SK-N-SH (cell line): ENCODE measurements around the gene SULT1C2.
"Not testable (repeated sequence)": the region's sequence is repeated elsewhere in the genome, so short reads cannot be mapped to it uniquely, and the experiment has no call there.

Experiments used
- CTCF ChIP-seq: fragments of 200-600 bp; sonication (generic); IDR thresholded peaks from 2 replicates; pipeline ENCODE4 v1.6.1; 2017; ENCODE audit warnings: antibody characterized with exemption, mild to moderate bottlenecking, moderate library complexity
- FOSL2 ChIP-seq: IDR thresholded peaks from 2 replicates; pipeline ENCODE4 v1.4.0; 2012; ENCODE audit warnings: low read depth, mild to moderate bottlenecking, moderate library complexity, borderline replicate concordance
- FOXM1 ChIP-seq: IDR thresholded peaks from 2 replicates; pipeline ENCODE4 v1.4.0; 2012; ENCODE audit warnings: low read depth, mild to moderate bottlenecking
- GATA2 ChIP-seq: sonication (generic); formaldehyde crosslinking; IDR thresholded peaks from 2 replicates; pipeline ENCODE4 v1.5.0; 2020; ENCODE audit warnings: mild to moderate bottlenecking, missing genetic modification reagents
- MXI1 ChIP-seq: IDR thresholded peaks from 2 replicates; pipeline ENCODE4 v1.6.1; 2012; ENCODE audit warnings: mild to moderate bottlenecking, low read depth, low read length, improper control_type of control experiment
- PBX3 ChIP-seq: IDR thresholded peaks from 2 replicates; pipeline ENCODE4; 2012
- POLR2AphosphoS5 ChIP-seq: IDR thresholded peaks from 2 replicates; pipeline ENCODE4 v1.6.1; 2012; ENCODE audit warnings: low read depth, low read length
- RCOR1 ChIP-seq: fragments of 150-350 bp; IDR thresholded peaks from 2 replicates; pipeline ENCODE4 v1.6.1; 2017; ENCODE audit warnings: antibody characterized with exemption, low read length
- RFX5 ChIP-seq: IDR thresholded peaks from 2 replicates; pipeline ENCODE4 v1.6.1; 2012; ENCODE audit warnings: mild to moderate bottlenecking, improper control_type of control experiment, low read length
- TAF1 ChIP-seq: IDR thresholded peaks from 2 replicates; pipeline ENCODE4 v1.6.1; 2012; ENCODE audit warnings: low read depth, mild to moderate bottlenecking, low read length, moderate library complexity, borderline replicate concordance
- ZBTB33 ChIP-seq: IDR thresholded peaks from 2 replicates; pipeline ENCODE4 v1.4.0; 2012; ENCODE audit warnings: low read depth, borderline replicate concordance

GRCh38 chr2:108359336-108359735, 70.6 kb downstream of the SULT1C2 start:
- TF ChIP-seq CTCF; RCOR1; POLR2AphosphoS5; ZBTB33; FOSL2; MXI1; GATA2 (CRISPR knock-in tag); FOXM1; PBX3; TAF1; RFX5: not testable (repeated sequence)
